SK-N-SH (cell line): ENCODE measurements around the gene SOCS7. TPM values are rescaled to one million over a fixed set of nuclear protein-coding genes. Genes with fewer than 3 reads are reported as not detected.

ENCODE experiments used
- CTCF ChIA-PET: fragments of 300-600, 350-600 bp; formaldehyde crosslinking; extraction: SDS; loops from one replicate; lab custom pipeline; 2021; lab: Yijun Ruan, JAX
- POLR2A ChIA-PET: fragments of 350-600 bp; sonication (Branson Sonifier 250); formaldehyde crosslinking; extraction: SDS; loops from one replicate; lab custom pipeline; 2020; ENCODE audit warnings: antibody characterized with exemption, inconsistent platforms; lab: Yijun Ruan, JAX
- DNase-seq: peaks from one replicate; pipeline ENCODE4 v3.0.0; 2012
- H2AFZ ChIP-seq: fragments of 200-600 bp; sonication (generic); 2 replicates; pipeline ENCODE4 v1.8.1; 2016; ENCODE audit warnings: antibody characterized with exemption, mild to moderate bottlenecking, low read depth
- H3F3A ChIP-seq: fragments of 200-600 bp; sonication (generic); replicated peaks from 2 replicates; pipeline ENCODE3; 2016; ENCODE audit warnings: antibody characterized with exemption, mild to moderate bottlenecking; ENCODE audit not compliant: insufficient read depth
- H3K27ac ChIP-seq, 2 experiments: fragments of 200-500 bp in 1 of 2; fragments of 200-600 bp in 1 of 2; sonication (Bioruptor generic) in 1 of 2; sonication (generic), shearing (Covaris generic) in 1 of 2; 2 replicates each; pipeline versions ENCODE4 v1.5.1 to v1.6.1; 2014 to 2016; ENCODE audit warnings: low read depth in 2 of 2, inconsistent platforms in 1 of 2, low read length in 1 of 2, mild to moderate bottlenecking in 1 of 2, mixed read lengths in 1 of 2
- H3K27me3 ChIP-seq: fragments of 200-600 bp; sonication (generic), shearing (Covaris generic); 2 replicates; pipeline ENCODE4 v1.6.1; 2016; ENCODE audit warnings: mixed run types; ENCODE audit not compliant: insufficient read depth
- H3K36me3 ChIP-seq, 2 experiments: fragments of 200-500 bp in 1 of 2; fragments of 200-600 bp in 1 of 2; sonication (Bioruptor generic) in 1 of 2; sonication (generic) in 1 of 2; replicated peaks in 1 of 2; 2 replicates each; pipeline versions ENCODE3 to v1.5.1; 2014 to 2016; ENCODE audit warnings: low read length in 1 of 2, mild to moderate bottlenecking in 1 of 2; ENCODE audit not compliant: insufficient read depth in 2 of 2, control insufficient read depth in 1 of 2
- H3K4me1 ChIP-seq, 2 experiments: fragments of 200-500 bp in 1 of 2; fragments of 200-600 bp in 1 of 2; sonication (Bioruptor generic) in 1 of 2; sonication (generic), shearing (Covaris generic) in 1 of 2; 2 replicates each; pipeline versions ENCODE4 v1.5.1 to v1.6.1; 2014 to 2016; ENCODE audit warnings: low read depth in 1 of 2, low read length in 1 of 2, mixed run types in 1 of 2; ENCODE audit not compliant: insufficient read depth in 2 of 2, control insufficient read depth in 1 of 2
- H3K4me2 ChIP-seq: fragments of 200-600 bp; sonication (generic), shearing (Covaris generic); 2 replicates; pipeline ENCODE4 v1.6.1; 2017; ENCODE audit warnings: mixed run types
- H3K4me3 ChIP-seq, 2 experiments: fragments of 200-500 bp in 1 of 2; fragments of 200-600 bp in 1 of 2; sonication (Bioruptor generic) in 1 of 2; sonication (generic), shearing (Covaris generic) in 1 of 2; 2 replicates each; pipeline versions ENCODE4 v1.5.1 to v1.8.1; 2014 to 2016; ENCODE audit warnings: low read depth in 2 of 2, inconsistent platforms in 1 of 2, low read length in 1 of 2, mild to moderate bottlenecking in 1 of 2, mixed read lengths in 1 of 2, moderate library complexity in 1 of 2
- H3K79me2 ChIP-seq: fragments of 200-600 bp; sonication (generic); 2 replicates; pipeline ENCODE4 v1.8.1; 2017; ENCODE audit warnings: mild to moderate bottlenecking; ENCODE audit not compliant: insufficient read depth
- H3K9ac ChIP-seq: fragments of 200-600 bp; sonication (generic); 2 replicates; pipeline ENCODE4 v1.6.1; 2017; ENCODE audit warnings: mixed run types
- H3K9me2 ChIP-seq: fragments of 200-600 bp; sonication (generic); 2 replicates; pipeline ENCODE4 v1.6.1; 2017; ENCODE audit warnings: mixed run types
- H3K9me3 ChIP-seq: fragments of 200-600 bp; sonication (generic); 2 replicates; pipeline ENCODE4 v1.6.1; 2017; ENCODE audit warnings: mixed run types, mild to moderate bottlenecking, moderate library complexity
- H4K20me1 ChIP-seq: fragments of 200-600 bp; sonication (generic); 2 replicates; pipeline ENCODE4 v1.6.1; 2017; ENCODE audit warnings: mild to moderate bottlenecking, mixed run types; ENCODE audit not compliant: insufficient read depth
- CHD2 ChIP-seq: fragments of 150-350 bp; IDR thresholded peaks from 2 replicates; pipeline ENCODE4 v1.6.1; 2018; ENCODE audit warnings: low read length; ENCODE audit not compliant: partially characterized antibody
- ELF1 ChIP-seq: IDR thresholded peaks from 2 replicates; pipeline ENCODE4 v1.4.0; 2012
- EP300 ChIP-seq, 2 experiments: IDR thresholded peaks; 2 replicates each; pipeline versions ENCODE4 v1.4.0 to v1.6.1; 2012; ENCODE audit warnings: borderline replicate concordance in 1 of 2, low read depth in 1 of 2, low read length in 1 of 2
- EZH2phosphoT487 ChIP-seq: fragments of 200-600 bp; sonication (generic); IDR thresholded peaks from 2 replicates; pipeline ENCODE4 v1.6.1; 2017; ENCODE audit warnings: low read depth, mixed run types, mild to moderate bottlenecking, antibody characterized with exemption, moderate library complexity, borderline replicate concordance
- FOSL2 ChIP-seq: IDR thresholded peaks from 2 replicates; pipeline ENCODE4 v1.4.0; 2012; ENCODE audit warnings: low read depth, mild to moderate bottlenecking, moderate library complexity, borderline replicate concordance
- GABPA ChIP-seq: IDR thresholded peaks from 2 replicates; pipeline ENCODE4 v1.4.0; 2012; ENCODE audit warnings: low read depth, mild to moderate bottlenecking
- GATA2 ChIP-seq: sonication (generic); formaldehyde crosslinking; IDR thresholded peaks from 2 replicates; pipeline ENCODE4 v1.5.0; 2020; ENCODE audit warnings: mild to moderate bottlenecking, missing genetic modification reagents
- IRF3 ChIP-seq: fragments of 150-350 bp; IDR thresholded peaks from 2 replicates; pipeline ENCODE4 v1.6.1; 2016; ENCODE audit warnings: mild to moderate bottlenecking, low read depth, low read length
- MEF2A ChIP-seq: IDR thresholded peaks from 2 replicates; pipeline ENCODE4 v1.4.0; 2012; ENCODE audit warnings: low read depth, borderline replicate concordance
- NRF1 ChIP-seq: IDR thresholded peaks from 2 replicates; pipeline ENCODE4 v1.6.1; 2012; ENCODE audit warnings: low read depth, mild to moderate bottlenecking, low read length
- PBX3 ChIP-seq: IDR thresholded peaks from 2 replicates; pipeline ENCODE4; 2012
- POLR2AphosphoS5 ChIP-seq: IDR thresholded peaks from 2 replicates; pipeline ENCODE4 v1.6.1; 2012; ENCODE audit warnings: low read depth, low read length
- RAD21 ChIP-seq: IDR thresholded peaks from 2 replicates; pipeline ENCODE4 v1.6.1; 2012; ENCODE audit warnings: mild to moderate bottlenecking, low read length
- RCOR1 ChIP-seq: fragments of 150-350 bp; IDR thresholded peaks from 2 replicates; pipeline ENCODE4 v1.6.1; 2017; ENCODE audit warnings: antibody characterized with exemption, low read length
- RFX5 ChIP-seq: IDR thresholded peaks from 2 replicates; pipeline ENCODE4 v1.6.1; 2012; ENCODE audit warnings: mild to moderate bottlenecking, improper control_type of control experiment, low read length
- SMC3 ChIP-seq: IDR thresholded peaks from 2 replicates; pipeline ENCODE4 v1.6.1; 2012; ENCODE audit warnings: low read depth, low read length, improper control_type of control experiment
- TAF1 ChIP-seq: IDR thresholded peaks from 2 replicates; pipeline ENCODE4 v1.6.1; 2012; ENCODE audit warnings: low read depth, mild to moderate bottlenecking, low read length, moderate library complexity, borderline replicate concordance
- TCF12 ChIP-seq: IDR thresholded peaks from 2 replicates; pipeline ENCODE4 v1.4.0; 2012
- USF2 ChIP-seq: fragments of 150-350 bp; IDR thresholded peaks from 2 replicates; pipeline ENCODE4 v1.6.1; 2017; ENCODE audit warnings: antibody characterized with exemption, low read length, low read depth, borderline replicate concordance
- WGBS: methylation state at CpG from one replicate; pipeline ENCODE4 v1.1.6; 2017; ENCODE audit warnings: low lambda C conversion rate; 5-methylcytosine and 5-hydroxymethylcytosine counted together
- polyA plus RNA-seq, 3 experiments: library from polyadenylated mRNA; depleted of rRNA; stranded (reverse); fragments of >200 nt; gene quantifications; 2 replicates each; pipeline ENCODE4 v1.2.3, GENCODE V29; 2012

The SOCS7 gene
- polyA plus RNA-seq, 1 of the 3 experiments (the other 2 are of a cell fraction), result 7.4 TPM

- 78% methylated on average over 15 of the region's 18 CpGs for WGBS
- Histone ChIP-seq H3K9ac (no peak within 1 kb of the TSS), H3K27ac (no peak within 1 kb of the TSS), H3K4me1 (peaks cover 0 to 11% of the 10 kb centered on the region in 2 experiments; a peak in 1 of 4 replicates), H4K20me1 (no peaks in the 10 kb centered on the region), H3K9me2 (no peaks in the 10 kb centered on the region), H3K79me2 (no peaks in the 10 kb centered on the region), H3K36me3 (no peaks in the 10 kb centered on the region), H3K9me3 (no peaks in the 10 kb centered on the region), H3K4me2 (no peak within 1 kb of the TSS), H3K27me3 (no peaks in the 10 kb centered on the region), H2AFZ (no peak within 1 kb of the TSS), H3K4me3 (no peak within 1 kb of the TSS), H3F3A (no peaks in the 10 kb centered on the region)
- CTCF ChIA-PET, result interaction anchor here (0.8 to 24.7 kb wide), 4 partner anchors 13 to 100 kb away, joined by 3 to 423 read pairs (median 153); no protein-coding TSS in a partner anchor
- POLR2A ChIA-PET, result no interaction called here
- no peak for TF ChIP-seq RCOR1
- no peak for TF ChIP-seq PBX3
- no peak for TF ChIP-seq EP300 (IDR thresholded peaks at IDR 0.05; ENCODE audit: borderline replicate concordance in 1 of 2, low read depth in 1 of 2, low read length in 1 of 2)
- TF ChIP-seq USF2, result no peak
- TF ChIP-seq NRF1, result no peak
- no peak for TF ChIP-seq CHD2
- no peak for TF ChIP-seq GABPA
- no peak for TF ChIP-seq POLR2AphosphoS5
- TF ChIP-seq FOSL2, result no peak
- peak; percentile 33 for DNase-seq
Measured at GRCh38 chr17:38343608-38344419, 7.8 kb upstream of the SOCS7 start, which contains the start of gene GPR179. TSS of gene GPR179 (minus strand) at chr17:38343956. CDS start at chr17:38343789, 167 bp downstream.

GRCh38 chr17:38344420-38344745 is 7.3 kb upstream of the SOCS7 start:
- Histone ChIP-seq H3F3A (no peaks in the 10 kb centered on the region), H3K4me2 (no peak overlapping the region), H3K4me1 (peaks cover 0 to 11% of the 10 kb centered on the region in 2 experiments; a peak in 1 of 4 replicates), H3K27me3 (no peaks in the 10 kb centered on the region), H3K79me2 (no peaks in the 10 kb centered on the region), H3K36me3 (no peaks in the 10 kb centered on the region), H3K9ac (no peak overlapping the region), H3K9me3 (no peaks in the 10 kb centered on the region)
- ChIA-PET POLR2A (no interaction called here), CTCF (interaction anchor here (0.8 to 24.7 kb wide), 4 partner anchors 14 to 99 kb away, joined by 3 to 423 read pairs (median 153); no protein-coding TSS in a partner anchor)
- no peak for TF ChIP-seq TAF1
- no peak for TF ChIP-seq IRF3
- TF ChIP-seq TCF12, result no peak
- TF ChIP-seq GATA2, result no peak
- TF ChIP-seq POLR2AphosphoS5, result no peak
- no peak for TF ChIP-seq SMC3
- no peak for TF ChIP-seq RAD21
- TF ChIP-seq ELF1, result no peak
- TF ChIP-seq RFX5, result no peak
- no peak for TF ChIP-seq MEF2A
- no peak for TF ChIP-seq EZH2phosphoT487
- TF ChIP-seq, all 33 proteins: peak for 0
- no peak for DNase-seq
- Histone ChIP-seq H3K9me2 (no peaks in the 10 kb centered on the region), H4K20me1 (no peaks in the 10 kb centered on the region), H3K4me3 (no peak overlapping the region), H3K27ac (no peak overlapping the region), H2AFZ (no peak overlapping the region)
- WGBS, result 82% methylated on average over 3 of the region's 3 CpGs
